ENCODE data around the gene SCYGR3. TPM values are rescaled to one million over a fixed set of nuclear protein-coding genes. Genes with fewer than 3 reads are reported as not detected.

SCYGR3 gene
- total and polyA plus RNA-seq, 2 donors (not counting 3 experiments of a cell fraction or from before 2014, with no cell fraction given) = not detected

DNA sequence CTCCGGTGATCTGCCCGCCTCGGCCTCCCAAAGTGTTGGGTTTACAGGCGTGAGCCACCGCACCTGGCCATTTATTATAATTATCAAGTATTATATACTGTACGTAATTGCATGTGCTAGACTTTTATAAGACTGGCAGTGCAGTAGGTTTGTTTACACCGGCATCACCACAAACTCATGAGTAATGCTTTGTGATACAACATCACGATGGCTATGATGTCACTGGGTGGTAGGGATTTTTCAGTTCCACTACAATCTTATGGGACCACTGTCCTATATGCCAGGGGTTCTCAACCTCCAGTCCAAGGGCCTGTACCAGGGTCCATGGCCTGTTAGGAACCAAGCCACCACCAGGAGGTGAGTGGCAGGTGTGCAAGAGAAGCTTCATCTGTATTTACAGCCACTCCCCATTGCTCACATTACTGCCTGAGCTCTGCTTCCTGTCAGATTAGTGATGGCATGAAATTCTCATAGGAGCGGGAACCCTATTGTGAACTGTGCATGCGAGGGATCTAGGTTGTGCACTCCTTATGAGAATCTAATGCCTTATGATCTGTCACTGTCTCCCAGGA lies 12.0 kb upstream of the SCYGR3 start:
- no peak overlapping the region for H3K4me2 ChIP-seq (ENCODE audit: insufficient read depth, low read length)
- no peaks in the 10 kb centered on the region for H3K9me3 ChIP-seq (replicated peaks; ENCODE audit: control insufficient read depth, insufficient read depth, low read length)
- no peaks in the 10 kb centered on the region for H3K36me3 ChIP-seq (ENCODE audit: control insufficient read depth in 2 of 2, extremely low read depth in 1 of 2, insufficient read depth in 2 of 2, low read length in 2 of 2)
- POLR2A ChIA-PET = no interaction called here
- no peak overlapping the region for H3K9ac ChIP-seq (replicated peaks; ENCODE audit: extremely low read depth, insufficient read depth, low read length)
- DNase-seq (ENCODE audit: low read depth, low spot score) (no peak), FAIRE-seq (no peak)
- no peaks in the 10 kb centered on the region for H3K4me1 ChIP-seq (ENCODE audit: control insufficient read depth, extremely low read depth, insufficient read depth, low read length)
- H2AFZ ChIP-seq (ENCODE audit: low read depth, low read length) = no peak overlapping the region
- intact Hi-C loops (cut with micrococcal nuclease) = no loop called here
- H3K27me3 ChIP-seq (ENCODE audit: control insufficient read depth in 2 of 2, insufficient read depth in 2 of 2, low read length in 2 of 2) = peaks cover 2 to 3% of the 10 kb centered on the region in 2 experiments
- dilution Hi-C loops (cut with MboI; ENCODE audit: extremely low pct_ligation_motif_present, low sequenced_read_pairs) = no loop called here
- CTCF ChIA-PET = no interaction called here
- H4K20me1 ChIP-seq (replicated peaks; ENCODE audit: control insufficient read depth, extremely low read depth, insufficient read depth, low read length) = no peaks in the 10 kb centered on the region
- H3K27ac ChIP-seq (ENCODE audit: insufficient read depth, low read depth, low read length) = no peak overlapping the region
- TF ChIP-seq FOS (IDR thresholded peaks at IDR 0.05; ENCODE audit: borderline replicate concordance, insufficient read depth, low read length) (no peak), JUN (IDR thresholded peaks at IDR 0.05; ENCODE audit: borderline replicate concordance, insufficient read depth, insufficient read length, low read depth) (no peak), MAX (IDR thresholded peaks at IDR 0.05; ENCODE audit: insufficient read depth, insufficient read length) (no peak)
- no peak overlapping the region for H3K4me3 ChIP-seq (replicated peaks in 1 of 3; ENCODE audit: insufficient read depth in 1 of 3, low read depth in 1 of 3, low read length in 3 of 3)
- H3K79me2 ChIP-seq (ENCODE audit: control insufficient read depth, insufficient read depth, low read length) = no peaks in the 10 kb centered on the region
- no TSS peak for BruUV-seq (replicated peaks)
- H3K9me1 ChIP-seq (replicated peaks; ENCODE audit: control insufficient read depth, extremely low read depth, insufficient read depth, low read length) = no peaks in the 10 kb centered on the region

- CTCF ChIA-PET = no interaction called here
- Histone ChIP-seq H3K27me3 (ENCODE audit: control insufficient read depth in 2 of 2, insufficient read depth in 2 of 2, low read length in 2 of 2) (peaks cover 2 to 3% of the 10 kb centered on the region in 2 experiments), H3K9me1 (replicated peaks; ENCODE audit: control insufficient read depth, extremely low read depth, insufficient read depth, low read length) (no peaks in the 10 kb centered on the region), H3K4me1 (ENCODE audit: control insufficient read depth, extremely low read depth, insufficient read depth, low read length) (no peaks in the 10 kb centered on the region), H3K9ac (replicated peaks; ENCODE audit: extremely low read depth, insufficient read depth, low read length) (no peak overlapping the region), H3K36me3 (ENCODE audit: control insufficient read depth in 2 of 2, extremely low read depth in 1 of 2, insufficient read depth in 2 of 2, low read length in 2 of 2) (no peaks in the 10 kb centered on the region), H4K20me1 (replicated peaks; ENCODE audit: control insufficient read depth, extremely low read depth, insufficient read depth, low read length) (no peaks in the 10 kb centered on the region), H3K27ac (ENCODE audit: insufficient read depth, low read depth, low read length) (no peak overlapping the region), H3K79me2 (ENCODE audit: control insufficient read depth, insufficient read depth, low read length) (no peaks in the 10 kb centered on the region), H2AFZ (ENCODE audit: low read depth, low read length) (no peak overlapping the region), H3K4me3 (replicated peaks in 1 of 3; ENCODE audit: insufficient read depth in 1 of 3, low read depth in 1 of 3, low read length in 3 of 3) (no peak overlapping the region), H3K4me2 (ENCODE audit: insufficient read depth, low read length) (no peak overlapping the region), H3K9me3 (replicated peaks; ENCODE audit: control insufficient read depth, insufficient read depth, low read length) (no peaks in the 10 kb centered on the region)
- intact Hi-C loops (cut with micrococcal nuclease) (no loop called here), dilution Hi-C loops (cut with MboI; ENCODE audit: extremely low pct_ligation_motif_present, low sequenced_read_pairs) (no loop called here)
- FAIRE-seq = no peak
- POLR2A ChIA-PET = no interaction called here
- no TSS peak for BruUV-seq (replicated peaks)
- TF ChIP-seq POLR2AphosphoS5 (IDR thresholded peaks at IDR 0.05; ENCODE audit: insufficient read depth, low read depth, low read length) (no peak), JUN (IDR thresholded peaks at IDR 0.05; ENCODE audit: borderline replicate concordance, insufficient read depth, insufficient read length, low read depth) (no peak), MAX (IDR thresholded peaks at IDR 0.05; ENCODE audit: insufficient read depth, insufficient read length) (no peak), EZH2 (IDR thresholded peaks at IDR 0.05; ENCODE audit: borderline replicate concordance, low read depth, low read length, severe bottlenecking) (no peak), POLR2A (IDR thresholded peaks at IDR 0.05; ENCODE audit: low read depth, low read length) (no peak), GATA2 (IDR thresholded peaks at IDR 0.05; ENCODE audit: insufficient read depth, insufficient read length, low read depth, low read length) (no peak), MYC (IDR thresholded peaks at IDR 0.05; ENCODE audit: low read depth, low read length) (no peak), FOS (IDR thresholded peaks at IDR 0.05; ENCODE audit: borderline replicate concordance, insufficient read depth, low read length) (no peak)
- TF ChIP-seq, protein P1, sequence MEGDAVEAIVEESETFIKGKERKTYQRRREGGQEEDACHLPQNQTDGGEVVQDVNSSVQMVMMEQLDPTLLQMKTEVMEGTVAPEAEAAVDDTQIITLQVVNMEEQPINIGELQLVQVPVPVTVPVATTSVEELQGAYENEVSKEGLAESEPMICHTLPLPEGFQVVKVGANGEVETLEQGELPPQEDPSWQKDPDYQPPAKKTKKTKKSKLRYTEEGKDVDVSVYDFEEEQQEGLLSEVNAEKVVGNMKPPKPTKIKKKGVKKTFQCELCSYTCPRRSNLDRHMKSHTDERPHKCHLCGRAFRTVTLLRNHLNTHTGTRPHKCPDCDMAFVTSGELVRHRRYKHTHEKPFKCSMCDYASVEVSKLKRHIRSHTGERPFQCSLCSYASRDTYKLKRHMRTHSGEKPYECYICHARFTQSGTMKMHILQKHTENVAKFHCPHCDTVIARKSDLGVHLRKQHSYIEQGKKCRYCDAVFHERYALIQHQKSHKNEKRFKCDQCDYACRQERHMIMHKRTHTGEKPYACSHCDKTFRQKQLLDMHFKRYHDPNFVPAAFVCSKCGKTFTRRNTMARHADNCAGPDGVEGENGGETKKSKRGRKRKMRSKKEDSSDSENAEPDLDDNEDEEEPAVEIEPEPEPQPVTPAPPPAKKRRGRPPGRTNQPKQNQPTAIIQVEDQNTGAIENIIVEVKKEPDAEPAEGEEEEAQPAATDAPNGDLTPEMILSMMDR (IDR thresholded peaks at IDR 0.05; ENCODE audit: extremely low read depth in 1 of 2, insufficient read depth in 1 of 2, low read depth in 1 of 2, low read length in 2 of 2) = no peak
- no peak for DNase-seq (ENCODE audit: low read depth, low spot score)
Measured at GRCh38 chr2:227625420-227625819, 10.8 kb upstream of the SCYGR3 start.

All from endothelial cell of umbilical vein (primary cell).